Neural cell (in vitro differentiated cells): ENCODE measurements around the gene ATP1B1. TPM values are rescaled to one million over a fixed set of nuclear protein-coding genes. Genes with fewer than 3 reads are reported as not detected.

ENCODE experiments used
- H2AFZ ChIP-seq: fragments of 200-600, 300-800 bp; sonication (generic), shearing (Covaris generic); 2 replicates; pipeline ENCODE4 v1.6.0; 2014; ENCODE audit warnings: low read depth, mild to moderate bottlenecking, antibody characterized with exemption, low read length, moderate library complexity
- H3F3A ChIP-seq: fragments of 200-600 bp; shearing (Covaris generic); 2 replicates; pipeline ENCODE4 v1.6.1; 2016; ENCODE audit warnings: mild to moderate bottlenecking, moderate library complexity, mixed read lengths, antibody characterized with exemption, low read length; ENCODE audit not compliant: insufficient read depth, poor library complexity, severe bottlenecking
- H3K27ac ChIP-seq: fragments of 200-600, 300-800 bp; sonication (generic), shearing (Covaris generic); 2 replicates; pipeline ENCODE4 v1.5.1; 2014; ENCODE audit warnings: mild to moderate bottlenecking, low read length, moderate library complexity
- H3K27me3 ChIP-seq: fragments of 300-800, 200-600 bp; sonication (generic), shearing (Covaris generic); 2 replicates; pipeline ENCODE4 v1.6.0; 2014; ENCODE audit warnings: mild to moderate bottlenecking, low read depth, low read length, moderate library complexity; ENCODE audit not compliant: insufficient read depth
- H3K36me3 ChIP-seq: fragments of 300-800, 200-600 bp; sonication (generic), shearing (Covaris generic); 2 replicates; pipeline ENCODE4 v1.5.1; 2014; ENCODE audit warnings: mild to moderate bottlenecking, antibody characterized with exemption, low read length, moderate library complexity; ENCODE audit not compliant: insufficient read depth
- H3K4me2 ChIP-seq: fragments of 300-800, 200-600 bp; sonication (generic), shearing (Covaris generic); 2 replicates; pipeline ENCODE4 v1.6.0; 2014; ENCODE audit warnings: mild to moderate bottlenecking, low read length
- H3K4me3 ChIP-seq: fragments of 300-800, 200-600 bp; sonication (generic), shearing (Covaris generic); 2 replicates; pipeline ENCODE4 v1.5.1; 2014; ENCODE audit warnings: mild to moderate bottlenecking, low read length, moderate library complexity
- H3K79me2 ChIP-seq: fragments of 200-600 bp; shearing (Covaris generic); replicated peaks from 2 replicates; pipeline ENCODE4 v1.6.0; 2014; ENCODE audit warnings: mild to moderate bottlenecking, low read length, moderate library complexity; ENCODE audit not compliant: insufficient read depth
- H3K9ac ChIP-seq: fragments of 300-800, 200-600 bp; sonication (generic), shearing (Covaris generic); 2 replicates; pipeline ENCODE4 v1.6.1; 2016; ENCODE audit warnings: mild to moderate bottlenecking, low read length, mixed read lengths
- H3K9me2 ChIP-seq: fragments of 200-600 bp; shearing (Covaris generic); 2 replicates; pipeline ENCODE4 v1.6.1; 2016; ENCODE audit warnings: mild to moderate bottlenecking, low read length, mixed read lengths; ENCODE audit not compliant: insufficient read depth
- H3K9me3 ChIP-seq: fragments of 200-600, 300-800 bp; sonication (generic), shearing (Covaris generic); 2 replicates; pipeline ENCODE4 v1.6.1; 2016; ENCODE audit warnings: mild to moderate bottlenecking, mixed run types, low read length, moderate library complexity, mixed read lengths
- H4K20me1 ChIP-seq: fragments of 200-600 bp; shearing (Covaris generic); 2 replicates; pipeline ENCODE4 v1.6.1; 2016; ENCODE audit warnings: mild to moderate bottlenecking, mixed run types; ENCODE audit not compliant: insufficient read depth
- EP300 ChIP-seq: fragments of 450-650 bp; conservative IDR thresholded peaks from 2 replicates; pipeline ENCODE4 v1.6.1; 2014; ENCODE audit warnings: antibody characterized with exemption, mild to moderate bottlenecking, moderate library complexity; ENCODE audit not compliant: poor library complexity, severe bottlenecking
- EZH2 ChIP-seq: fragments of 200-600, 300-800 bp; shearing (Covaris generic), sonication (generic); IDR thresholded peaks from 2 replicates; pipeline ENCODE4 v1.6.1; 2014; ENCODE audit warnings: antibody characterized with exemption, low read length, borderline replicate concordance, mild to moderate bottlenecking; ENCODE audit not compliant: insufficient read depth, poor library complexity, severe bottlenecking
- MXI1 ChIP-seq: fragments of 450-650 bp; conservative IDR thresholded peaks from 2 replicates; pipeline ENCODE4 v1.6.1; 2014; ENCODE audit warnings: antibody characterized with exemption, mild to moderate bottlenecking; ENCODE audit not compliant: poor library complexity, severe bottlenecking
- POLR2AphosphoS5 ChIP-seq: IDR thresholded peaks from 2 replicates; pipeline ENCODE4 v1.6.1; 2012
- RAD21 ChIP-seq: fragments of 450-650 bp; conservative IDR thresholded peaks from 2 replicates; pipeline ENCODE4 v1.6.1; 2014; ENCODE audit warnings: antibody characterized with exemption, mild to moderate bottlenecking, moderate library complexity
- SMC3 ChIP-seq: fragments of 450-650 bp; conservative IDR thresholded peaks from 2 replicates; pipeline ENCODE4 v1.6.1; 2014; ENCODE audit warnings: antibody characterized with exemption, mild to moderate bottlenecking, moderate library complexity; ENCODE audit not compliant: poor library complexity
- TAF1 ChIP-seq: IDR thresholded peaks from 2 replicates; pipeline ENCODE4 v1.6.1; 2012; ENCODE audit warnings: low read depth
- polyA plus RNA-seq: library from polyadenylated mRNA; depleted of rRNA; stranded (reverse); fragments of >200 nt; gene quantifications from 2 replicates; pipeline ENCODE4 v1.2.3, GENCODE V29; 2014
- TF ChIP-seq, protein P1 (sequence below): fragments of 450-650 bp; IDR thresholded peaks from 2 replicates; pipeline ENCODE4 v1.5.1; 2014; ENCODE audit warnings: antibody characterized with exemption, mild to moderate bottlenecking, moderate library complexity; ENCODE audit not compliant: poor library complexity, severe bottlenecking
- TF ChIP-seq, protein P2 (sequence below): IDR thresholded peaks from 2 replicates; pipeline ENCODE4 v1.6.1; 2012; ENCODE audit warnings: borderline replicate concordance

Gene ATP1B1
- polyA plus RNA-seq, 1 donor from 2014 or later: 114 TPM

DNA sequence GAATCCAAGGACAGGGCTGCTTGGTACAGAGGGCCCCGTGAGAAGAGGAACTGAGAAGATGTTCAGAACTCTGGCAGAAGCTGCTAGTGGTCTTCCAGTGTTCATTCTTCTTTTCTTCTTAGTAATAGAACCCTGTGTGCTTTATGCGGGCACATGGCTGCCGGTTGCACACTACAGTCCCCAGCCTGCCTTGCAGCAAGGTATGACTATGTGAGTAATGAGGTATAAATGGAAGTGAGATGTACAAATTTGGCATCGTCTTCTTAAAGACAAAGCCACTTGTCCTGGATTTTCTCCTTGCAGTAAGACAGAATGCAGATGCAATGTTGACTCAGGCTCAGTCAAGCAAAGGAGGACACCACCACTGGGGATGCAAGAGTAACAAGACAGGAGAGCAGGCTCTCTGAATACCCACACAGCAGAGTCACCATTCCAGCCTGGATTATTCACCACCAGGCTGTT is 15.0 kb upstream of the ATP1B1 start:
- H3K4me2 ChIP-seq: no peak overlapping the region
- no peaks in the 10 kb centered on the region for H3K27me3 ChIP-seq
- H3K36me3 ChIP-seq: no peaks in the 10 kb centered on the region
- TF ChIP-seq SMC3 (no peak), EZH2 (no peak), RAD21 (no peak)
- no peaks in the 10 kb centered on the region for H3K9me3 ChIP-seq
- H4K20me1 ChIP-seq: no peaks in the 10 kb centered on the region
- H3K27ac ChIP-seq: no peak overlapping the region
- no peak overlapping the region for H3K9ac ChIP-seq
- no peak overlapping the region for H2AFZ ChIP-seq
- H3F3A ChIP-seq: no peaks in the 10 kb centered on the region
- H3K79me2 ChIP-seq: no peaks in the 10 kb centered on the region
- no peaks in the 10 kb centered on the region for H3K9me2 ChIP-seq
- H3K4me3 ChIP-seq: no peak overlapping the region

DNA sequence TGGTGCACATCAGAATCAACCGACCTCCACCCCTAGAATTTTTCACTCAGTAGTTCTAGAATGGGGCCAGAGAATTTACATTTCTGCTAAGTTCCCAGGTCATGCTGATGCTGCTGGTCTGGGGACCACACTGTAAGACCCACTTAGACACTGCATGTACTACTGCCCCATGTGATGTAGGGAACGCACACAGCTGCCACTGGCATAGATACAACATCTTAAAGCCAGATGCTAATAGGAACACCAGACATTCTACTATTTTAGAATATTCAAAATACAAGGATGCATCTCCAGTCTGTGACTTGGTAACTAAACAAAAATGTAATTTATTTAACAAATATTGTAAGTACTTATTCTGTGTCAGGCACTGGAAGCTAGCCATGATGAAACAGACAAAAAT is 14.1 kb upstream of the ATP1B1 start:
- H4K20me1 ChIP-seq: no peaks in the 10 kb centered on the region
- H3K9me3 ChIP-seq: no peaks in the 10 kb centered on the region
- H3K36me3 ChIP-seq: no peaks in the 10 kb centered on the region
- no peaks in the 10 kb centered on the region for H3K79me2 ChIP-seq
- no peaks in the 10 kb centered on the region for H3K9me2 ChIP-seq
- no peak overlapping the region for H2AFZ ChIP-seq
- H3F3A ChIP-seq: no peaks in the 10 kb centered on the region
- no peak overlapping the region for H3K27ac ChIP-seq
- no peaks in the 10 kb centered on the region for H3K27me3 ChIP-seq
- H3K4me2 ChIP-seq: no peak overlapping the region
- H3K9ac ChIP-seq: no peak overlapping the region
- no peak overlapping the region for H3K4me3 ChIP-seq
- TF ChIP-seq TAF1: no peak

DNA sequence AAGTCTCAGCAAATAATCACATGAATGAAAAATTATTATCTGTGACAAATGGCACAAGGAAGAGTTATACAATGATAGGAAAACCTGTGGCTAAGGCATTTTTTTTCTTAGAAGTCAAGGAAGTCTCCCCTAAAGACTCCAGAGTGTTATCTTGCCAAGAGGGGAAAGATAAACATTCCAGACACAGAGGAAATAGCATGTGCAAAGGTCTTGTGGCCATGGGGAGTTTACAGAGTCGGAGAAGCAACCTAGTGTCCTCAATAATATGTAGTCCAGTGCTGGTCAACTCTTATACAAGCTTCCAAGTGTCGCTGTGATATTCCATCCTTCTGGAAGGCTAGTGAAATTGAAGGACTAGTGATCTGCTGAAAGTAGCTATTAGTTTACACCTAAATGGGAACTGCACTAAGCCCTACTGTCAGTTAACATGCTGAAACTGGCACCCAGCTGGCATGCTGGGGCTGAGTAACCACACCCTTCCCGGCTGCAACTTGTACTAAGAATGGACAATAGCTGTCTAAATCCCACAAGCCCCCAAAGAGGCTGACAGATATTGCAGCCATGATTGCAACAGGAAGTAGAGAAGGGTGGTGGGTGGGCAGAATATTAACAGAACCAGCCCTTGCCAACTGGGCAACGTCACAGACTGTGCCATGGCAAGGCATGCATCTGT is 11.5 kb upstream of the ATP1B1 start:
- no peak overlapping the region for H3K4me3 ChIP-seq
- no peak overlapping the region for H3K27ac ChIP-seq
- no peaks in the 10 kb centered on the region for H4K20me1 ChIP-seq
- no peak overlapping the region for H2AFZ ChIP-seq
- no peaks in the 10 kb centered on the region for H3K79me2 ChIP-seq
- no peak overlapping the region for H3K9ac ChIP-seq
- no peaks in the 10 kb centered on the region for H3F3A ChIP-seq
- no peaks in the 10 kb centered on the region for H3K9me3 ChIP-seq
- H3K36me3 ChIP-seq: no peaks in the 10 kb centered on the region
- TF ChIP-seq TAF1: no peak
- TF ChIP-seq, protein P1, sequence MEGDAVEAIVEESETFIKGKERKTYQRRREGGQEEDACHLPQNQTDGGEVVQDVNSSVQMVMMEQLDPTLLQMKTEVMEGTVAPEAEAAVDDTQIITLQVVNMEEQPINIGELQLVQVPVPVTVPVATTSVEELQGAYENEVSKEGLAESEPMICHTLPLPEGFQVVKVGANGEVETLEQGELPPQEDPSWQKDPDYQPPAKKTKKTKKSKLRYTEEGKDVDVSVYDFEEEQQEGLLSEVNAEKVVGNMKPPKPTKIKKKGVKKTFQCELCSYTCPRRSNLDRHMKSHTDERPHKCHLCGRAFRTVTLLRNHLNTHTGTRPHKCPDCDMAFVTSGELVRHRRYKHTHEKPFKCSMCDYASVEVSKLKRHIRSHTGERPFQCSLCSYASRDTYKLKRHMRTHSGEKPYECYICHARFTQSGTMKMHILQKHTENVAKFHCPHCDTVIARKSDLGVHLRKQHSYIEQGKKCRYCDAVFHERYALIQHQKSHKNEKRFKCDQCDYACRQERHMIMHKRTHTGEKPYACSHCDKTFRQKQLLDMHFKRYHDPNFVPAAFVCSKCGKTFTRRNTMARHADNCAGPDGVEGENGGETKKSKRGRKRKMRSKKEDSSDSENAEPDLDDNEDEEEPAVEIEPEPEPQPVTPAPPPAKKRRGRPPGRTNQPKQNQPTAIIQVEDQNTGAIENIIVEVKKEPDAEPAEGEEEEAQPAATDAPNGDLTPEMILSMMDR: no peak
- TF ChIP-seq EP300: no peak
- no peak for TF ChIP-seq EZH2
- TF ChIP-seq POLR2AphosphoS5: no peak
- TF ChIP-seq MXI1: no peak
- TF ChIP-seq RAD21: no peak
- TF ChIP-seq, protein P2, sequence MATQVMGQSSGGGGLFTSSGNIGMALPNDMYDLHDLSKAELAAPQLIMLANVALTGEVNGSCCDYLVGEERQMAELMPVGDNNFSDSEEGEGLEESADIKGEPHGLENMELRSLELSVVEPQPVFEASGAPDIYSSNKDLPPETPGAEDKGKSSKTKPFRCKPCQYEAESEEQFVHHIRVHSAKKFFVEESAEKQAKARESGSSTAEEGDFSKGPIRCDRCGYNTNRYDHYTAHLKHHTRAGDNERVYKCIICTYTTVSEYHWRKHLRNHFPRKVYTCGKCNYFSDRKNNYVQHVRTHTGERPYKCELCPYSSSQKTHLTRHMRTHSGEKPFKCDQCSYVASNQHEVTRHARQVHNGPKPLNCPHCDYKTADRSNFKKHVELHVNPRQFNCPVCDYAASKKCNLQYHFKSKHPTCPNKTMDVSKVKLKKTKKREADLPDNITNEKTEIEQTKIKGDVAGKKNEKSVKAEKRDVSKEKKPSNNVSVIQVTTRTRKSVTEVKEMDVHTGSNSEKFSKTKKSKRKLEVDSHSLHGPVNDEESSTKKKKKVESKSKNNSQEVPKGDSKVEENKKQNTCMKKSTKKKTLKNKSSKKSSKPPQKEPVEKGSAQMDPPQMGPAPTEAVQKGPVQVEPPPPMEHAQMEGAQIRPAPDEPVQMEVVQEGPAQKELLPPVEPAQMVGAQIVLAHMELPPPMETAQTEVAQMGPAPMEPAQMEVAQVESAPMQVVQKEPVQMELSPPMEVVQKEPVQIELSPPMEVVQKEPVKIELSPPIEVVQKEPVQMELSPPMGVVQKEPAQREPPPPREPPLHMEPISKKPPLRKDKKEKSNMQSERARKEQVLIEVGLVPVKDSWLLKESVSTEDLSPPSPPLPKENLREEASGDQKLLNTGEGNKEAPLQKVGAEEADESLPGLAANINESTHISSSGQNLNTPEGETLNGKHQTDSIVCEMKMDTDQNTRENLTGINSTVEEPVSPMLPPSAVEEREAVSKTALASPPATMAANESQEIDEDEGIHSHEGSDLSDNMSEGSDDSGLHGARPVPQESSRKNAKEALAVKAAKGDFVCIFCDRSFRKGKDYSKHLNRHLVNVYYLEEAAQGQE: no peak
- no peak for TF ChIP-seq SMC3
- no peak overlapping the region for H3K4me2 ChIP-seq
- H3K27me3 ChIP-seq: no peaks in the 10 kb centered on the region
- H3K9me2 ChIP-seq: no peaks in the 10 kb centered on the region
